ENCODE measurements around the gene TFPI2. TPM values are rescaled to one million over a fixed set of nuclear protein-coding genes. Genes with fewer than 3 reads are reported as not detected.

Gene TFPI2
- total RNA-seq, 4 donors from 2014 or later: 1.3 to 3.7 (median 1.5) TPM; not detected in 1

- H3K36me3 ChIP-seq: no peaks in the 10 kb centered on the region
- intact Hi-C loops (cut with DNase I; ENCODE audit: low total_unique reads): no loop called here
- DNase-seq: no peak
- H3K4me1 ChIP-seq: peaks cover 0 to 4% of the 10 kb centered on the region in 2 donors
- H3K9me3 ChIP-seq: no peaks in the 10 kb centered on the region
- no peak overlapping the region for H3K4me3 ChIP-seq
- no peak overlapping the region for H3K27ac ChIP-seq
- no peaks in the 10 kb centered on the region for H3K27me3 ChIP-seq
- TF ChIP-seq POLR2A (IDR thresholded peaks at IDR 0.05): no peak
- TF ChIP-seq, protein P1, sequence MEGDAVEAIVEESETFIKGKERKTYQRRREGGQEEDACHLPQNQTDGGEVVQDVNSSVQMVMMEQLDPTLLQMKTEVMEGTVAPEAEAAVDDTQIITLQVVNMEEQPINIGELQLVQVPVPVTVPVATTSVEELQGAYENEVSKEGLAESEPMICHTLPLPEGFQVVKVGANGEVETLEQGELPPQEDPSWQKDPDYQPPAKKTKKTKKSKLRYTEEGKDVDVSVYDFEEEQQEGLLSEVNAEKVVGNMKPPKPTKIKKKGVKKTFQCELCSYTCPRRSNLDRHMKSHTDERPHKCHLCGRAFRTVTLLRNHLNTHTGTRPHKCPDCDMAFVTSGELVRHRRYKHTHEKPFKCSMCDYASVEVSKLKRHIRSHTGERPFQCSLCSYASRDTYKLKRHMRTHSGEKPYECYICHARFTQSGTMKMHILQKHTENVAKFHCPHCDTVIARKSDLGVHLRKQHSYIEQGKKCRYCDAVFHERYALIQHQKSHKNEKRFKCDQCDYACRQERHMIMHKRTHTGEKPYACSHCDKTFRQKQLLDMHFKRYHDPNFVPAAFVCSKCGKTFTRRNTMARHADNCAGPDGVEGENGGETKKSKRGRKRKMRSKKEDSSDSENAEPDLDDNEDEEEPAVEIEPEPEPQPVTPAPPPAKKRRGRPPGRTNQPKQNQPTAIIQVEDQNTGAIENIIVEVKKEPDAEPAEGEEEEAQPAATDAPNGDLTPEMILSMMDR (IDR thresholded peaks at IDR 0.05 in 4 of 5, conservative IDR thresholded peaks at IDR 0.05 in 1 of 5): no peak
- in situ Hi-C loops (cut with MboI; ENCODE audit: low sequenced_read_pairs in 4 of 4): no loop called here
- ATAC-seq: no peak
Observed at GRCh38 chr7:93836116-93836515, 54.4 kb downstream of the TFPI2 start.

DNA sequence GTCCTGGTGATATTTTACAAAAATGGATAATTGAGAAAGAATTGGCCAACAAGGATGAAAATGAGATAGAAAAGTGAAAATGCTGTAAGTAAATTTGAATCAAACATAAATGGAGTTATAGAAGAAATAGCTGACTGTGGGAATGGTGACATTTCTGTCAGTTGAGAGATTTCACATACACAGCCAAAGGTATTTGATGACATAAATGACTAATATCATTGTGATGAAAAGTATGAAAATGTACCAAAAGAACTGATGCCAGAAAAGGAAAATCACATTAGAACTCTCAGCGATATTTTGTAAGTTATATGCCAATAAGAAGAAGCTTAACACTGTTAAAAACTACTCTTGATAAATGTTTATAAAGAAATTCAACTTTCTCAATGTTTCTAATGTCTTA is 54.9 kb downstream of the TFPI2 start:
- Histone ChIP-seq H3K4me3 (no peak overlapping the region), H3K27me3 (no peaks in the 10 kb centered on the region), H3K27ac (no peak overlapping the region), H3K36me3 (no peaks in the 10 kb centered on the region), H3K9me3 (no peaks in the 10 kb centered on the region), H3K4me1 (peaks cover 0 to 4% of the 10 kb centered on the region in 2 donors)
- intact Hi-C loops (cut with DNase I; ENCODE audit: low total_unique reads) (no loop called here), in situ Hi-C loops (cut with MboI; ENCODE audit: low sequenced_read_pairs in 4 of 4) (no loop called here)
- ATAC-seq (no peak), DNase-seq (no peak)
- no peak for TF ChIP-seq POLR2A (IDR thresholded peaks at IDR 0.05)
- TF ChIP-seq, protein P1 (IDR thresholded peaks at IDR 0.05 in 4 of 5, conservative IDR thresholded peaks at IDR 0.05 in 1 of 5): no peak

Other genes starting within 250 kb of the TFPI2 start
- not detected for gene GNGT1, start 15.8 kb upstream of the TFPI2 start, total RNA-seq
- gene GNG11, start 31.0 kb upstream of the TFPI2 start, total RNA-seq: 10 to 100 TPM in 1 of 4 donors, 1 to 10 TPM in 3; 4.6 to 11.4 (median 6.9) TPM
- 10 to 100 TPM in 1 of 4 donors, 1 to 10 TPM in 3; 7.0 to 11.0 (median 9.2) TPM for gene BET1, start 113.6 kb upstream of the TFPI2 start, total RNA-seq